H1 (cell line): Measurements from ENCODE around the gene KLF6. TPM values are rescaled to one million over a fixed set of nuclear protein-coding genes. Genes with fewer than 3 reads are reported as not detected.

Experiments used
- CTCF ChIA-PET: fragments of 300-600 bp; sonication (Branson Sonifier 250); formaldehyde crosslinking; loops from one replicate; lab custom pipeline; 2021; ENCODE audit not compliant: partially characterized antibody; lab: Charles Lee
- POLR2A ChIA-PET: fragments of 300-600 bp; sonication (Branson Sonifier 250); formaldehyde crosslinking; loops from one replicate; lab custom pipeline; 2021; ENCODE audit warnings: inconsistent platforms; ENCODE audit not compliant: partially characterized antibody; lab: Charles Lee
- DNase-seq, 2 experiments: peaks; one replicate each; pipeline versions ENCODE4 v3.0.0 to v3.0.0-alpha.2; 2010 to 2022; ENCODE audit warnings: low spot score in 2 of 2, low read depth in 1 of 2, mixed read lengths in 1 of 2
- FAIRE-seq: peaks from 2 replicates; lab custom pipeline; 2011; peaks lifted over from hg19 to GRCh38; lab: Jason Lieb, UNC
- H2AFZ ChIP-seq: 2 replicates; pipeline ENCODE4 v1.8.1; 2012; ENCODE audit warnings: low read length, inconsistent platforms
- H2AK5ac ChIP-seq: 2 replicates; pipeline ENCODE4 v1.6.1; 2013; ENCODE audit warnings: low read depth, low read length
- H2BK120ac ChIP-seq: replicated peaks from 2 replicates; pipeline ENCODE3; 2013; ENCODE audit warnings: low read depth, low read length, inconsistent platforms
- H2BK12ac ChIP-seq: 2 replicates; pipeline ENCODE4 v1.6.1; 2013; ENCODE audit warnings: low read depth, low read length
- H2BK15ac ChIP-seq: 2 replicates; pipeline ENCODE4 v1.6.1; 2013; ENCODE audit warnings: low read length
- H2BK20ac ChIP-seq: 2 replicates; pipeline ENCODE4 v1.6.1; 2013; ENCODE audit warnings: low read length
- H2BK5ac ChIP-seq: 2 replicates; pipeline ENCODE4 v1.6.1; 2013; ENCODE audit warnings: low read depth, low read length
- H3K14ac ChIP-seq: 2 replicates; pipeline ENCODE4 v1.6.1; 2013; ENCODE audit warnings: inconsistent platforms; ENCODE audit not compliant: insufficient read length
- H3K18ac ChIP-seq: 2 replicates; pipeline ENCODE4 v1.6.1; 2013; ENCODE audit warnings: low read length; ENCODE audit errors: extremely low read depth
- H3K23ac ChIP-seq: 2 replicates; pipeline ENCODE4 v1.6.1; 2013; ENCODE audit warnings: inconsistent platforms; ENCODE audit not compliant: insufficient read length
- H3K23me2 ChIP-seq: 2 replicates; pipeline ENCODE4 v1.6.1; 2013; ENCODE audit warnings: low read depth, low read length
- H3K27ac ChIP-seq: 2 replicates; pipeline ENCODE4 v1.6.1; 2011; ENCODE audit warnings: low read depth, low read length, inconsistent platforms
- H3K27me3 ChIP-seq, 4 experiments: replicated peaks in 1 of 4; 1 replicate in 1 of 4; 2 replicates in 3 of 4; pipeline versions ENCODE4 v1.6.1 to v1.8.1; 2011 to 2013; ENCODE audit warnings: low read length in 3 of 4, mild to moderate bottlenecking in 3 of 4, inconsistent platforms in 2 of 4, mixed read lengths in 2 of 4, moderate library complexity in 1 of 4; ENCODE audit not compliant: control insufficient read depth in 3 of 4, insufficient read depth in 3 of 4; ENCODE audit errors: extremely low read depth in 1 of 4
- H3K36me3 ChIP-seq, 4 experiments: 2 replicates each; pipeline versions ENCODE4 v1.6.1 to v1.8.1; 2011 to 2013; ENCODE audit warnings: mild to moderate bottlenecking in 4 of 4, low read length in 3 of 4, moderate library complexity in 2 of 4, control low read depth in 1 of 4, inconsistent platforms in 1 of 4; ENCODE audit not compliant: insufficient read depth in 4 of 4, control insufficient read depth in 2 of 4
- H3K4ac ChIP-seq: replicated peaks from 2 replicates; pipeline ENCODE3; 2013; ENCODE audit warnings: low read length, low read depth, mixed read lengths, inconsistent platforms; ENCODE audit not compliant: insufficient read length
- H3K4me1 ChIP-seq, 4 experiments: replicated peaks in 1 of 4; 1 replicate in 1 of 4; 2 replicates in 3 of 4; pipeline versions ENCODE4 v1.6.1 to v1.8.1; 2011 to 2013; ENCODE audit warnings: low read length in 3 of 4, inconsistent platforms in 2 of 4, mixed read lengths in 1 of 4; ENCODE audit not compliant: insufficient read depth in 4 of 4, control insufficient read depth in 3 of 4
- H3K4me2 ChIP-seq, 2 experiments: 2 replicates each; pipeline versions ENCODE4 v1.6.1 to v1.8.1; 2011 to 2013; ENCODE audit warnings: low read depth in 2 of 2, low read length in 2 of 2, control low read depth in 1 of 2, inconsistent platforms in 1 of 2, mild to moderate bottlenecking in 1 of 2; ENCODE audit not compliant: insufficient read depth in 1 of 2
- H3K4me3 ChIP-seq, 4 experiments: fragments of 200-600, 300-600 bp in 1 of 4; sonication (generic), shearing (Covaris generic), sonication (Bioruptor Twin) in 1 of 4; 2 replicates each; pipeline versions ENCODE4 v1.5.1 to v1.8.1; 2011 to 2016; ENCODE audit warnings: low read length in 4 of 4, low read depth in 3 of 4, control low read depth in 2 of 4, inconsistent platforms in 2 of 4, mild to moderate bottlenecking in 2 of 4, mixed read lengths in 1 of 4, moderate library complexity in 1 of 4; ENCODE audit not compliant: insufficient read depth in 2 of 4; ENCODE audit errors: extremely low read depth in 1 of 4
- H3K56ac ChIP-seq: replicated peaks from 2 replicates; pipeline ENCODE3; 2013; ENCODE audit warnings: low read depth, mild to moderate bottlenecking, mixed read lengths, low read length, inconsistent platforms; ENCODE audit not compliant: insufficient read length
- H3K79me1 ChIP-seq: 2 replicates; pipeline ENCODE4 v1.6.1; 2013; ENCODE audit warnings: low read depth, low read length, control low read depth
- H3K79me2 ChIP-seq, 2 experiments: 2 replicates each; pipeline versions ENCODE4 v1.6.1 to v1.8.1; 2012 to 2013; ENCODE audit warnings: low read length in 2 of 2, mild to moderate bottlenecking in 2 of 2, inconsistent platforms in 1 of 2; ENCODE audit not compliant: insufficient read depth in 2 of 2, control insufficient read depth in 1 of 2
- H3K9ac ChIP-seq, 4 experiments: replicated peaks in 1 of 4; 1 replicate in 1 of 4; 2 replicates in 3 of 4; pipeline versions ENCODE4 v1.6.1 to v1.8.1; 2011 to 2013; ENCODE audit warnings: low read depth in 3 of 4, low read length in 3 of 4, control low read depth in 2 of 4, mild to moderate bottlenecking in 2 of 4, moderate library complexity in 2 of 4, inconsistent platforms in 1 of 4; ENCODE audit errors: extremely low read depth in 1 of 4
- H3K9me3 ChIP-seq, 2 experiments: 2 replicates each; pipeline versions ENCODE4 v1.6.1 to v1.8.1; 2012 to 2013; ENCODE audit warnings: mild to moderate bottlenecking in 2 of 2, moderate library complexity in 2 of 2, control low read depth in 1 of 2, inconsistent platforms in 1 of 2, low read depth in 1 of 2, low read length in 1 of 2, mixed read lengths in 1 of 2; ENCODE audit not compliant: insufficient read depth in 2 of 2
- H4K20me1 ChIP-seq, 2 experiments: replicated peaks in 1 of 2; 2 replicates each; pipeline versions ENCODE3 to v1.8.1; 2011 to 2013; ENCODE audit warnings: inconsistent platforms in 2 of 2, low read length in 2 of 2, mild to moderate bottlenecking in 1 of 2; ENCODE audit not compliant: insufficient read depth in 2 of 2, control insufficient read depth in 1 of 2
- H4K5ac ChIP-seq: 2 replicates; pipeline ENCODE4 v1.6.1; 2013; ENCODE audit warnings: low read length, low read depth, mixed read lengths, inconsistent platforms; ENCODE audit not compliant: insufficient read length
- H4K8ac ChIP-seq: 2 replicates; pipeline ENCODE4 v1.8.0; 2013; ENCODE audit warnings: mild to moderate bottlenecking, moderate library complexity, low read length, inconsistent platforms; ENCODE audit not compliant: insufficient read depth; ENCODE audit errors: extremely low read depth
- H4K91ac ChIP-seq: replicated peaks from 2 replicates; pipeline ENCODE3; 2013; ENCODE audit warnings: low read length, mixed read lengths, inconsistent platforms; ENCODE audit not compliant: insufficient read length
- BACH1 ChIP-seq: IDR thresholded peaks from 2 replicates; pipeline ENCODE4 v1.6.1; 2012; ENCODE audit warnings: low read length, improper control_type of control experiment
- BRCA1 ChIP-seq: IDR thresholded peaks from 2 replicates; pipeline ENCODE4 v1.6.1; 2012; ENCODE audit warnings: low read depth, low read length, improper control_type of control experiment
- CHD1 ChIP-seq: IDR thresholded peaks from 2 replicates; pipeline ENCODE4 v1.6.1; 2012; ENCODE audit warnings: low read depth, low read length, improper control_type of control experiment
- RNF2 ChIP-seq: fragments of 200-900, 300-1000 bp; sonication (generic); IDR thresholded peaks from 2 replicates; pipeline ENCODE4 v1.7.1; 2016; ENCODE audit warnings: borderline replicate concordance, low read depth, mild to moderate bottlenecking, antibody characterized with exemption, low read length; ENCODE audit not compliant: poor library complexity, severe bottlenecking; ENCODE audit errors: missing control alignments
- SIX5 ChIP-seq: IDR thresholded peaks from 2 replicates; pipeline ENCODE4 v1.6.1; 2011; ENCODE audit warnings: mild to moderate bottlenecking, low read depth, low read length
- SP1 ChIP-seq: IDR thresholded peaks from 2 replicates; pipeline ENCODE4 v1.6.1; 2011; ENCODE audit warnings: low read depth, low read length
- WGBS, 2 experiments: shearing (Covaris generic) in 1 of 2; methylation state at CpG; one replicate each; pipeline versions ENCODE4 v1.1.6 to v1.1.7; 2013 to 2015; ENCODE audit warnings: low lambda C conversion rate in 2 of 2, mixed read lengths in 2 of 2, inconsistent platforms in 1 of 2, low coverage in 1 of 2, missing lambda C conversion rate in 1 of 2; ENCODE audit not compliant: insufficient replicate concordance in 2 of 2, insufficient coverage in 1 of 2, insufficient read length in 1 of 2; ENCODE audit errors: extremely low coverage in 1 of 2, missing lambda C conversion rate in 1 of 2; 5-methylcytosine and 5-hydroxymethylcytosine counted together
- polyA plus RNA-seq, 7 experiments: library from polyadenylated mRNA; depleted of rRNA in 3 of 7; stranded (reverse) in 5 of 7; unstranded in 2 of 7; fragments of >200 nt in 5 of 7; fragments of 200-250 nt in 2 of 7; gene quantifications; 1 replicate in 5 of 7; 2 replicates in 1 of 7; 4 replicates in 1 of 7; pipeline versions ENCODE4 v1.2.1 to v1.2.3, GENCODE V29; 2011 to 2013; ENCODE audit warnings: missing spikeins in 2 of 7, mixed read lengths in 2 of 7
- total RNA-seq: library from RNA; stranded (reverse); fragmentation: NEBNext Ultra II Directional; extraction: Animal tissue kit (Norgen Biotek cat#: 25700); gene quantifications from 2 replicates; pipeline ENCODE4 v1.2.1, GENCODE V29; 2021
- TF ChIP-seq, protein P1 (sequence below): IDR thresholded peaks from 2 replicates; pipeline ENCODE4 v1.6.1; 2012; ENCODE audit warnings: low read length, inconsistent platforms

The KLF6 gene
- total and polyA plus RNA-seq, 2 of the 8 experiments (the other 6 are each of a cell fraction or from before 2014, with no cell fraction given), result 5.7 to 19.5 TPM

DNA sequence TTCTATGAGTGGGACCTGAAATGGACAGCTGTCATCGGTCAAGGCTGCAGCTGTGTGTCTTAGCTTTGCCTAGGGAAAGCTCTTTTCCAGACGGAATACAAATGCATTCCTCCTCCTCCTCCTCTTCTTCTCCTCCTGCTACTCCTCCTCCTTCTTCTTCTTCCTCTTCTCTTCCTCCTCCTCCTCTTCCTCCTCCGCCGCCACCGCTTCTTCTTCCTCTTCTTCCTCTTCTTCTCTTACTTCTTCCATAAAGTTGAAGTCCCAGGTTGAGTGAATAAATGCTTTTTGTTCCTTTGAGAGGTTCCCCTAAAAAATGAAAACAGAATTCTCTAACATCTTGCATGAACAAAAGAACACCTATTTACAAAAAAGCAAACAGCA, 28.7 kb downstream of the KLF6 start:
- Histone ChIP-seq H4K8ac (no peak overlapping the region), H3K23ac (no peak overlapping the region), H2BK20ac (no peak overlapping the region), H2AFZ (no peak overlapping the region), H3K4me3 (no peak overlapping the region), H3K23me2 (no peaks in the 10 kb centered on the region), H3K79me1 (no peaks in the 10 kb centered on the region), H3K18ac (no peak overlapping the region), H2BK12ac (no peak overlapping the region), H3K36me3 (no peaks in the 10 kb centered on the region), H3K27ac (no peak overlapping the region), H3K4ac (no peak overlapping the region), H3K27me3 (no peaks in the 10 kb centered on the region), H2AK5ac (0 out of 2 replicates have a peak overlapping the region, but pooled peaks have one; percentile 39), H3K9me3 (no peaks in the 10 kb centered on the region), H2BK5ac (no peak overlapping the region), H4K91ac (no peak overlapping the region), H3K14ac (no peak overlapping the region), H2BK15ac (no peak overlapping the region), H4K5ac (no peak overlapping the region), H4K20me1 (no peaks in the 10 kb centered on the region), H3K9ac (no peak overlapping the region), H3K4me1 (no peaks in the 10 kb centered on the region), H3K4me2 (no peak overlapping the region), H3K56ac (no peak overlapping the region), H2BK120ac (no peak overlapping the region), H3K79me2 (no peaks in the 10 kb centered on the region)
- TF ChIP-seq CHD1 (no peak), SIX5 (no peak), SP1 (no peak), BRCA1 (no peak), BACH1 (no peak), RNF2 (no peak)
- TF ChIP-seq, protein P1, sequence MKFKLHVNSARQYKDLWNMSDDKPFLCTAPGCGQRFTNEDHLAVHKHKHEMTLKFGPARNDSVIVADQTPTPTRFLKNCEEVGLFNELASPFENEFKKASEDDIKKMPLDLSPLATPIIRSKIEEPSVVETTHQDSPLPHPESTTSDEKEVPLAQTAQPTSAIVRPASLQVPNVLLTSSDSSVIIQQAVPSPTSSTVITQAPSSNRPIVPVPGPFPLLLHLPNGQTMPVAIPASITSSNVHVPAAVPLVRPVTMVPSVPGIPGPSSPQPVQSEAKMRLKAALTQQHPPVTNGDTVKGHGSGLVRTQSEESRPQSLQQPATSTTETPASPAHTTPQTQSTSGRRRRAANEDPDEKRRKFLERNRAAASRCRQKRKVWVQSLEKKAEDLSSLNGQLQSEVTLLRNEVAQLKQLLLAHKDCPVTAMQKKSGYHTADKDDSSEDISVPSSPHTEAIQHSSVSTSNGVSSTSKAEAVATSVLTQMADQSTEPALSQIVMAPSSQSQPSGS, result no peak
- DNase-seq (no peak), FAIRE-seq (no peak)
- WGBS, 2 experiments, result 83% methylated on average over 5 of the region's 5 CpGs; no CpG with 5 or more reads in 1 of the 2 experiments
- ChIA-PET CTCF (no interaction called here), POLR2A (interaction anchor here (1.0 to 1.7 kb wide), 2 partner anchors 27 to 30 kb away, joined by 3 to 4 read pairs; no protein-coding TSS in a partner anchor)
